Gastrocnemius medialis (tissue), 4 donors: ENCODE results near the gene HBEGF. TPM values are rescaled to one million over a fixed set of nuclear protein-coding genes. Genes with fewer than 3 reads are reported as not detected.
A peak's percentile ranks its signal among the peaks of the same experiment; 100 is the strongest.

Source experiments
- ATAC-seq, 2 donors: fragments of 150-250 bp; one replicate each; pipeline ENCODE4 v1.9.1; 2016
- DNase-seq, 2 donors: peaks; one replicate each; pipeline ENCODE4 v3.0.0-alpha.2; 2019
- H3K27ac ChIP-seq, 4 donors: fragments of 200-600 bp; sonication (generic); 1 replicate in 1 of 4; 2 replicates in 3 of 4; pipeline ENCODE4 v1.5.1; 2016 to 2018; ENCODE audit warnings: mild to moderate bottlenecking in 2 of 4, moderate library complexity in 1 of 4
- H3K27me3 ChIP-seq, 3 donors: fragments of 200-600 bp; sonication (generic) in 2 of 3; 1 replicate in 1 of 3; 2 replicates in 2 of 3; pipeline versions ENCODE4 v1.5.1 to v1.6.0; 2016 to 2019; ENCODE audit warnings: mild to moderate bottlenecking in 1 of 3, moderate library complexity in 1 of 3
- H3K36me3 ChIP-seq, 2 donors: fragments of 200-600 bp; sonication (generic) in 1 of 2; one replicate each; pipeline ENCODE4 v1.5.1; 2017 to 2018
- H3K4me1 ChIP-seq, 2 donors: fragments of 200-600 bp; sonication (generic) in 1 of 2; one replicate each; pipeline ENCODE4 v1.5.1; 2016 to 2017; ENCODE audit warnings: mild to moderate bottlenecking in 2 of 2
- H3K4me3 ChIP-seq, 4 donors: fragments of 200-600 bp; sonication (generic) in 3 of 4; 1 replicate in 1 of 4; 2 replicates in 3 of 4; pipeline ENCODE4 v1.5.1; 2016 to 2019; ENCODE audit warnings: mild to moderate bottlenecking in 2 of 4
- H3K9me3 ChIP-seq, 3 donors: fragments of 200-600 bp; sonication (generic) in 2 of 3; 1 replicate in 1 of 3; 2 replicates in 2 of 3; pipeline ENCODE4 v1.5.1; 2016 to 2019
- POLR2A ChIP-seq, 2 donors: fragments of 450-650 bp; IDR thresholded peaks; one replicate each; pipeline ENCODE4 v1.6.1; 2017; ENCODE audit warnings: antibody characterized with exemption in 2 of 2, mild to moderate bottlenecking in 2 of 2, moderate library complexity in 2 of 2
- in situ Hi-C, 4 donors: fragments of 200-750 bp; cut with MboI; loops; one replicate each; pipeline versions ENCODE4 v1.15.0 to v1.8.0; 2017; ENCODE audit warnings: low sequenced_read_pairs in 4 of 4
- intact Hi-C: fragments of 100-400 bp; cut with DNase I; formaldehyde crosslinking; loops from one replicate; pipeline ENCODE4 v1.15.1; 2023; ENCODE audit warnings: low total_unique reads
- total RNA-seq, 4 donors: library from RNA; depleted of rRNA; stranded (reverse); fragments of >200 nt; gene quantifications; one replicate each; pipeline versions ENCODE4 v1.1.0 to v1.2.3, GENCODE V29; 2016
- TF ChIP-seq, protein P1 (sequence below), 5 experiments: fragments of 450-650 bp in 3 of 5; fragments of 200-600 bp in 2 of 5; sonication (generic) in 2 of 5; IDR thresholded peaks in 4 of 5; conservative IDR thresholded peaks in 1 of 5; 1 replicate in 4 of 5; 2 replicates in 1 of 5; pipeline ENCODE4 v1.5.1; 2016 to 2019; ENCODE audit warnings: antibody characterized with exemption in 5 of 5, mild to moderate bottlenecking in 3 of 5, moderate library complexity in 3 of 5

Gene HBEGF
- total RNA-seq, 4 donors from 2014 or later: 5.3 to 22.2 (median 17.6) TPM

DNA sequence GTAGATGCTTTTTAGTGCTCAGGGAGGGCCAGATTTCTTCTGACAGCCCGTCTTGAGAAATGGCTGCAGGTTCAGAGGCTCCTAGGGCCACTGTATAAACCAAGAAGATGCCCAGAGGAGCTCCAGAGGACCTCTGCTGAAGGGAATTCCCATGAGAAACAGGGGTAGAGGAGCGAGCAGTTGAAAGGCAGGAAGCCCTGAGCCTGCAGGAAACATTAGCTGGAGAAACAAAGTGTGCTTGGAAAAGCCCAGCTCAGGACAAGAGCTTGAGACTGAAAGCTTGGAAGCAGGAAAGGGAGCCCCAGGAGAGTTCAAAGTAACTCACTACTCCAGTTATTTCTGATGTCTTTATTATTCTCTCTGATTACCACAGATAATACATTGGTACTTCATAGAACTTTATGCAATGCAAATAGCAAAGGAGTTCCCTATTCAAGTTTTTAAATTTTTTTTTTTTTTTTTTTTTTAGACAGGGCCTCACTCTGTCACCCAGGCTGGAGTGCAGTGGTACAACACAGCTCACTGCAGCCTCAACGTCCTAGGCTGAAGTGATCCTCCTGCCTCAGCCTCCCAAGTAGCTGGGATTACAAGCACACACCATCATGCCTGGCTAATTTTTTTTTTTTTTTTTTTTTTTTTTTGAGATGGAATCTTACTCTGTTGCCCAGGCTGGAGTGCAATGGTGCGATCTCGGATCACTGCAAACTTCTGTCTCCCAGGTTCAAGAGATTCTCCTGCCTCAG, 16.5 kb downstream of the HBEGF start:
- DNase-seq: no peak
- no peaks in the 10 kb centered on the region for H3K27me3 ChIP-seq
- intact Hi-C loops: no loop called here
- H3K27ac ChIP-seq: peak overlapping the region; percentile 24 to 54 (median 50)
- TF ChIP-seq, protein P1, sequence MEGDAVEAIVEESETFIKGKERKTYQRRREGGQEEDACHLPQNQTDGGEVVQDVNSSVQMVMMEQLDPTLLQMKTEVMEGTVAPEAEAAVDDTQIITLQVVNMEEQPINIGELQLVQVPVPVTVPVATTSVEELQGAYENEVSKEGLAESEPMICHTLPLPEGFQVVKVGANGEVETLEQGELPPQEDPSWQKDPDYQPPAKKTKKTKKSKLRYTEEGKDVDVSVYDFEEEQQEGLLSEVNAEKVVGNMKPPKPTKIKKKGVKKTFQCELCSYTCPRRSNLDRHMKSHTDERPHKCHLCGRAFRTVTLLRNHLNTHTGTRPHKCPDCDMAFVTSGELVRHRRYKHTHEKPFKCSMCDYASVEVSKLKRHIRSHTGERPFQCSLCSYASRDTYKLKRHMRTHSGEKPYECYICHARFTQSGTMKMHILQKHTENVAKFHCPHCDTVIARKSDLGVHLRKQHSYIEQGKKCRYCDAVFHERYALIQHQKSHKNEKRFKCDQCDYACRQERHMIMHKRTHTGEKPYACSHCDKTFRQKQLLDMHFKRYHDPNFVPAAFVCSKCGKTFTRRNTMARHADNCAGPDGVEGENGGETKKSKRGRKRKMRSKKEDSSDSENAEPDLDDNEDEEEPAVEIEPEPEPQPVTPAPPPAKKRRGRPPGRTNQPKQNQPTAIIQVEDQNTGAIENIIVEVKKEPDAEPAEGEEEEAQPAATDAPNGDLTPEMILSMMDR (IDR thresholded peaks at IDR 0.05 in 4 of 5, conservative IDR thresholded peaks at IDR 0.05 in 1 of 5): no peak
- TF ChIP-seq POLR2A (IDR thresholded peaks at IDR 0.05): no peak
- peaks cover 7 to 27% of the 10 kb centered on the region in 2 donors for H3K4me1 ChIP-seq
- no peak overlapping the region for H3K4me3 ChIP-seq
- no peaks in the 10 kb centered on the region for H3K9me3 ChIP-seq
- in situ Hi-C loops: no loop called here
- peaks cover 0 to 26% of the 10 kb centered on the region in 2 donors for H3K36me3 ChIP-seq
- peak; percentile 46 to 70 for ATAC-seq

DNA sequence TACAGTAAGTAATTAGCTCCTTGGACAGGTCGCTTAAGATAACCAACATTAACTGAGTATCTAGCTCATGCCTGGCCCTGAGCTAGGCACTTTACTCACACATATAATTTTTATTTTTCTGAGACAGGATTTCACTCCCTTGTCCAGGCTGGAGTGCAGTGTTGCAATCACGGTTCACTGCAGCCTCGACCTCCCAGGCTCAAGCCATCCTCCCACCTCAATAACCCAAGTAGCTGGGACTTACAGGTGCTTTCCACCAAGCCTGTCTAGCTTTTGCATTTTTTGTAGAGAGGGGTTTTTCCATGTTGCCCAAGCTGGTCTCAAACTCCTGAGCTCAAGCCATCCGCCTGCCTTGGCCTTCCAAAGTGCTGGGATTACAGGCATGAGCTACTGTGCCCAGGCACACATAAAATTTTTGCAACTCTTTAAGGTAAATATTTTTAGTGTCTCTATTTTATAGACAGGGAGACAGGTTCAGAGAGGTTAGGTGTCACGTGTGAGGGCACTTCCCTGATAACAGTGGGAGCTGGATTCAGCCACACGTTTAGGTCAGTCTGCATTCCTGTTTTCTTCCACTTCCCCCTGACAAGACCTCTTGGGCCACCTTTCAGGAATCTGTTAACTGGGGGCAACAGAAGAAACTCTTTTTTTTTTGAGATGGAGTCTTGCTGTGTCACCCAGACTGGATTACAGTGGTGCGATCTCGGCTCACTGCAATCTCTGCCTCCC, 18.2 kb downstream of the HBEGF start:
- Histone ChIP-seq H3K36me3 (peaks cover 0 to 9% of the 10 kb centered on the region in 2 donors), H3K4me1 (peaks cover 12 to 18% of the 10 kb centered on the region in 2 donors), H3K27me3 (no peaks in the 10 kb centered on the region), H3K9me3 (no peaks in the 10 kb centered on the region), H3K4me3 (no peak overlapping the region), H3K27ac (peak overlapping the region in 1 of 4 donors; percentile 50)
- DNase-seq (no peak), ATAC-seq (no peak)
- intact Hi-C loops (no loop called here), in situ Hi-C loops (no loop called here)
- TF ChIP-seq, protein P1 (IDR thresholded peaks at IDR 0.05 in 4 of 5, conservative IDR thresholded peaks at IDR 0.05 in 1 of 5): no peak

DNA sequence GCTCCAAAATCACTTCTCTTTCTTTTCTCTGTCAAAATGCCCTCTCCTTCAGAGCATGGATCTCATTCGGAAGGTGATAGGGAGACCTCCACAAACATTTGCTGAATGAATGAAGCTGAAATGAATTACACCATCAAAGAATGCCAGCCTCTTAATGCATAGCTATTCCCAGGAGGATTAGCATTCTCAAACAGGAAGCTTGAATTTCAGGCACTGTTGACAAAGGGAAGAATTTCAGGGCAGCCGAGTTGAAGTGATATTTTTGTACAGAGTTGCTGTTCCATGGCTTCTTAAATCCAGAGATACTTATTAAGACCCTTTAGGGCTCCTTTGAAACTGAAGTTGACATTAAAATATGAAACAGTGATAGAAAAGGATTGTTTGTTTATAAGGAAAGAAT, 18.8 kb downstream of the HBEGF start:
- Histone ChIP-seq H3K27ac (no peak overlapping the region), H3K36me3 (peaks cover 0 to 3% of the 10 kb centered on the region in 2 donors), H3K9me3 (no peaks in the 10 kb centered on the region), H3K27me3 (no peaks in the 10 kb centered on the region), H3K4me1 (peaks cover 19 to 20% of the 10 kb centered on the region in 2 donors), H3K4me3 (no peak overlapping the region)
- in situ Hi-C loops (no loop called here), intact Hi-C loops (no loop called here)
- no peak for DNase-seq
- no peak for ATAC-seq
- no peak for TF ChIP-seq POLR2A (IDR thresholded peaks at IDR 0.05)
- TF ChIP-seq, protein P1 (IDR thresholded peaks at IDR 0.05 in 4 of 5, conservative IDR thresholded peaks at IDR 0.05 in 1 of 5): no peak

DNA sequence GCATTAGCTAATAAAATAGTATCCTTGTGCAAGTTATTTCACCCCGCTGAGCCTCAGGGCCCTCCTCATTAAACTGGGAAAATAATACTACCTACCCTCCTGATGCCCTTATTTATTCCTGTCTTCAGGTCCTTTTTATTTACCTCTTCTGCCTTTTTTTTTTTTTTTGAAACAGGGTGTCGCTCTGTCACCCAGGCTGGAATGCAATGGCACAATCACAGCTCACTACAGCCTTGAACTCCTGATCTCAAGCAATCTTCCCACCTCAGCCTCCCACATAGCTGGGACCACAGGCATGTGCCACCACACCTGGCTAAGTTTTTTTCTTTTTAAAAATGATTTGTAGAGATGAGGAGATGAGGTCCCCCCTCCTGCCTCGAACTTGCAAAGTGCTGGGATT, 20.9 kb downstream of the HBEGF start:
- Histone ChIP-seq H3K36me3 (no peaks in the 10 kb centered on the region), H3K4me1 (peaks cover 27 to 34% of the 10 kb centered on the region in 2 donors), H3K9me3 (no peaks in the 10 kb centered on the region), H3K4me3 (no peak overlapping the region), H3K27ac (no peak overlapping the region), H3K27me3 (no peaks in the 10 kb centered on the region)
- ATAC-seq (no peak), DNase-seq (no peak)
- TF ChIP-seq, protein P1 (IDR thresholded peaks at IDR 0.05 in 4 of 5, conservative IDR thresholded peaks at IDR 0.05 in 1 of 5): no peak
- TF ChIP-seq POLR2A (IDR thresholded peaks at IDR 0.05): no peak
- intact Hi-C loops (no loop called here), in situ Hi-C loops (no loop called here)
